Activated T-helper 17 cell treated with anti-CD3 and anti-CD28 coated beads, Interleukin-2, amount 50 U/mL, for 72 hours (primary cell): ENCODE results near the gene CHEK1. TPM values are rescaled to one million over a fixed set of nuclear protein-coding genes. Genes with fewer than 3 reads are reported as not detected.

Experiments used
- ATAC-seq: fragments of 150-1000 bp; cut with Tn5 transposase; replicated peaks from 2 replicates; pipeline ENCODE4 v1.10.0; 2021; ENCODE audit warnings: mild to moderate bottlenecking, moderate library complexity
- H3K27ac Mint-ChIP-seq: one replicate; pipeline ENCODE4 v1.8.0; 2022; ENCODE audit warnings: mixed read lengths
- H3K27me3 Mint-ChIP-seq: one replicate; pipeline ENCODE4 v1.8.0; 2022; ENCODE audit warnings: mixed read lengths
- H3K36me3 Mint-ChIP-seq: one replicate; pipeline ENCODE4 v1.8.0; 2022; ENCODE audit warnings: low read depth, mild to moderate bottlenecking, mixed read lengths
- H3K4me1 Mint-ChIP-seq: one replicate; pipeline ENCODE4 v1.8.0; 2022; ENCODE audit warnings: mixed read lengths
- H3K4me3 Mint-ChIP-seq: one replicate; pipeline ENCODE4 v1.8.0; 2022; ENCODE audit warnings: mild to moderate bottlenecking, mixed read lengths
- H3K9me3 Mint-ChIP-seq: one replicate; pipeline ENCODE4 v1.8.0; 2022; ENCODE audit warnings: mixed read lengths
- total RNA-seq, 2 donors: library from RNA; stranded (reverse); gene quantifications; one replicate each; pipeline ENCODE4 v1.2.3, GENCODE V29; 2022

Gene CHEK1
- total RNA-seq, 2 donors from 2014 or later, result 96.0 to 147 TPM

DNA sequence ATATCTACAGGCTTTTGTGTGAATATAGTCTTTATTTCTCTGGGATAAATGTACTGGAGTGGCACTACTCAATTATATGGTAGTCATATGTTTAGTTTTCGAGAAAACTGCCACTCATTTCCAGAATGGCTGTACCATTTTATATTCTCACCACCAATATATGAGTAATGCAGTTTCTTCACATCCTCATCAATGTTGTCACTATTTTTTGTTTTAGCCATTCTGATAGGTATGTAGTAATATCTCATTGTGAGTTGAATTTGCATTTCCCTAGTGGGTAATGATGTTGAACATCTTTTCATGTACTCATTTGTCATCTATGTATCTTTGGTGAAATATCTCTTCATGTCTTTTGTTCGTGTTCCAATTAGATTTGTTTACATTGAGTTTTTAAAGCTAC lies 37.7 kb downstream of the CHEK1 start:
- H3K4me3 Mint-ChIP-seq, result no peak overlapping the region
- peaks cover 81% of the 10 kb centered on the region for H3K36me3 Mint-ChIP-seq
- H3K27me3 Mint-ChIP-seq, result no peaks in the 10 kb centered on the region
- peaks cover 17% of the 10 kb centered on the region for H3K4me1 Mint-ChIP-seq
- no peak overlapping the region for H3K27ac Mint-ChIP-seq
- H3K9me3 Mint-ChIP-seq, result peaks cover 12% of the 10 kb centered on the region
- peak; percentile 85 for ATAC-seq

DNA sequence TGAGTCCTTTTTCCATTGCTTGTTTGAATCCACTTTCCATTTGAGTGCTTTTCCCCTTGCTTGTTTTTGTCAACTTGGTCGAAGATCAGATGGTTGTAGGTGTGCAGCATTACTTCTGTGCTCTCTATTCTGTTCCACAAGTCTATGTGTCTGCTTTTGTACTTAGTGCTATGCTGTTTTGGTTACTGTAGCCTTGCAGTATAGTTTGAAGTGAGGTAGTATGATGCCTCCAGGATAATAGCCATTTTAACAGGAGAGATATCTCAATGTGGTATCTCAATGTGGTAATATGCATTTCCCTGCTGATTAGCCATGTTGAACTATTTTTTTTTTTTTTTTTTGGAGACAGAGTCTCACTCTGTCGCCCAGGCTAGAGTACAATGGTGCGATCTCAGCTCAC lies 38.9 kb downstream of the CHEK1 start:
- peaks cover 12% of the 10 kb centered on the region for H3K9me3 Mint-ChIP-seq
- H3K4me3 Mint-ChIP-seq, result no peak overlapping the region
- no peaks in the 10 kb centered on the region for H3K27me3 Mint-ChIP-seq
- peaks cover 17% of the 10 kb centered on the region for H3K4me1 Mint-ChIP-seq
- peaks cover 79% of the 10 kb centered on the region for H3K36me3 Mint-ChIP-seq
- ATAC-seq, result peak; percentile 34
- no peak overlapping the region for H3K27ac Mint-ChIP-seq

DNA sequence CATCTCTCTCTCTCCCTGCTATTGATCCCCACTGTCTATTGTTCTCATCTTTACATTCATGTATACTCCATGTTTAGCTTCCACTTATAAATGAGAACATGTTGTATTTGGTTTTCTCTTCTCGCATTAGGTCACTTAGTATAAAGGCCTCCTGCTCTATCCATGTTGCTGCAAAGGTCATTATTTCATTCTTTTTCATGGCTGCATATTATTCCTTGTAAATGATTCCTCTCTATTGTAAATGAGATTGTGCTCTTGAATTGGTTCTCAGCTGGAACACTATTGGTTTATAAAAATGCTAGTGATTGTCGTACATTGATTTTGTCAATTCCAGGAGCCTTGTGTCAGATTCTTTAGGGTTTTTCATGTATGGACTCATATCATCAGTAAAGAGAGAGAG lies 42.2 kb downstream of the CHEK1 start:
- H3K9me3 Mint-ChIP-seq, result peaks cover 12% of the 10 kb centered on the region
- peaks cover 17% of the 10 kb centered on the region for H3K4me1 Mint-ChIP-seq
- ATAC-seq, result no peak
- H3K4me3 Mint-ChIP-seq, result no peak overlapping the region
- no peaks in the 10 kb centered on the region for H3K27me3 Mint-ChIP-seq
- H3K27ac Mint-ChIP-seq, result no peak overlapping the region
- H3K36me3 Mint-ChIP-seq, result peaks cover 80% of the 10 kb centered on the region

DNA sequence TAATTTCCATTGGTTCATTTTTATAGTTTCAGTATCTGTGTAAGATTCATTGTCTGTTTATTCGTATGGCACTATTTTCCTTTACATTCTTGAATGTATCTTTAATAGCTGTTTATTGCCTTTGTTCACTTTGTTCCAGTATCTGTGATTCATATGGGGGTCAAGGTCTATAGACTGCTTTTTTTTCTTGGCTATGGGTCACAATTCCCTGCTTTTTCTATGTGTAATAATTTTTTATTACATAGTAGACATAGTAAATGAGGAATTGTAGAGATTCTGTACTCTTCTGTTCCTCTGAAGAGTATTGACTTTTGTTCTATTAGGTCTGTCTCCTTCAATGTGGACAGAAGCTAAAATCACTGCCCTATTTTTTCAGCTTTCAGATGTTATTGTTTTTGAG lies 45.2 kb downstream of the CHEK1 start:
- H3K36me3 Mint-ChIP-seq, result peaks cover 61% of the 10 kb centered on the region
- H3K27ac Mint-ChIP-seq, result no peak overlapping the region
- no peak for ATAC-seq

DNA sequence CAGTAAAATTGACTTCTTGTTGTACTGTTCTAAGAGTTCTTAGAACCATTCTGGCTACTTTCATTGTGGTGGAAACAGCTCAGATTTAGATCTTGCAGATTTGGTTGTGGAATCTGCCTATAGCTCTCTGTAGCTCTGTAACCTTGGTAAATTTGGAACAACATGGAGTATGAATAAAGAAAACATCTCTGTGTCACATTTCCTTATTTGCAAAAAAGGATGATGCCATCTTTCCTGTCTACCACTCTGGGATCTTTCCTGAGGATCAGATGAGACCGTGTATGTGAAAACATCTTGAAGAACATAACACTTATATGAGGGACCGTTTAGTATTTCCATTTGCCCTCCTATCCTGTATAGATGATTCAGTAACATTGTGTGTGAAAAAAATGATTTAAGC lies 46.6 kb downstream of the CHEK1 start:
- H3K4me3 Mint-ChIP-seq, result no peak overlapping the region
- no peak for ATAC-seq
- peaks cover 4% of the 10 kb centered on the region for H3K9me3 Mint-ChIP-seq
- H3K27me3 Mint-ChIP-seq, result no peaks in the 10 kb centered on the region
- H3K36me3 Mint-ChIP-seq, result peaks cover 55% of the 10 kb centered on the region
- no peak overlapping the region for H3K27ac Mint-ChIP-seq
- H3K4me1 Mint-ChIP-seq, result peaks cover 4% of the 10 kb centered on the region

More for the DNA sequence above, 45.2 kb downstream of the CHEK1 start:
- peaks cover 10% of the 10 kb centered on the region for H3K9me3 Mint-ChIP-seq
- H3K27me3 Mint-ChIP-seq, result no peaks in the 10 kb centered on the region
- H3K4me3 Mint-ChIP-seq, result no peak overlapping the region
- peaks cover 4% of the 10 kb centered on the region for H3K4me1 Mint-ChIP-seq

DNA sequence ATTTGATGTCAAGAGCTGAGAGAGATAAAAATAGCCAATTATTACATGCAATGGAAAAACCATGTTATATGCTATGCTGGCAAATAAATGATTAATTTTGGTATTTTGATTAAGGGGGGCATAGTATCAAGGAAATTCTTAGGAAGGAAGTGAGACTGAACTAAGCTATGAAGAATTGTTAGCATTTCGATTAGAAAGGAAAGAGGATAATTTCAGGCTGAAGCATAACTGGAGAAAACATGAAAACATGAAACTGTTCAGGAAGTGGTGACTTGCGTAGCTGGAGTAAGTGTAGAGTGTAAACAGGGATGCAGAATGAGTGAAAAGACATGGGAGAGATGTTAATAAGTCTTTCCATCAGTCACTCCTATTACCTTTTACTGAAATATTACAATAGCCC lies 49.2 kb downstream of the CHEK1 start:
- Mint-ChIP-seq H3K4me3 (no peak overlapping the region), H3K36me3 (peaks cover 57% of the 10 kb centered on the region), H3K4me1 (no peaks in the 10 kb centered on the region), H3K9me3 (no peaks in the 10 kb centered on the region), H3K27ac (no peak overlapping the region), H3K27me3 (no peaks in the 10 kb centered on the region)
- ATAC-seq, result no peak

DNA sequence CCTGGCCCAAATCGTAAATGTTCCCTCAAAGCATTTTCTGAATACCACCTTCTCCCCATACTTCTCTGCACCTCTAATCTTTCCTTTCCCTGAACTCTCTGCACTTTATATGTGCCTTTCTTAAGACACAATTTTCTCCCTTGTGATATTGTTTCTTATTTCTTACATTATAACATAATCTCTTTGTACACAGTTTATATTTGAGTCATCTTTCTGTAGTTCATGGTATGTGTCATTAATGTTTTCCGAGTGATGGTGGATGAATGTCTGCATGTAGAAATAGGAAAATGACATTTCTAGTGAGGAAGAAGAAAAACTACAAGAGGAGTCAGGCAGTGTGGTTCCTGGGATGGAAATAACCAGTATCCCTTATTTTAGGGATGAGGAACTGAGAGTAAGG lies 50.2 kb downstream of the CHEK1 start:
- peak; percentile 19 for ATAC-seq
- no peaks in the 10 kb centered on the region for H3K4me1 Mint-ChIP-seq

DNA sequence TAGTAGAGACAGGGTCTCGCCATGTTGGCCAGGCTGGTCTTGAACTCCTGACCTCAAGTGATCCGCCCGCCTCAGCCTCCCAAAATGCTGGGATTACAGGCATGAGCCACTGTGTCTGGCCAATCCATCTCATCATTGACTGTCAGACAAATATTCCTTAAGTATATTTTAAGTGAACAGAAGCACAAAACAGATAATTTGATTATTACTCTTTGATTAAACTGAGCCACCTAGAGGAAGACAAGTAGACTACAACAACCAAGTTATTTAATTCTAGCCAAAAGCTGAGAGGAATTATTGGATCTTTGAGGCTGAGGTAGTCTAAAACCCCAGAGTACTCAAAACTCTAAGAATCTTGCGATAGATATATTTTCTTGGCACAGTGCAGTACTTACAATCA lies 54.4 kb downstream of the CHEK1 start:
- Mint-ChIP-seq H3K36me3 (peaks cover 27% of the 10 kb centered on the region), H3K27ac (no peak overlapping the region), H3K9me3 (no peaks in the 10 kb centered on the region), H3K4me1 (peaks cover 3% of the 10 kb centered on the region), H3K27me3 (no peaks in the 10 kb centered on the region), H3K4me3 (no peak overlapping the region)
- no peak for ATAC-seq

More for the DNA sequence above, 50.2 kb downstream of the CHEK1 start:
- Mint-ChIP-seq H3K9me3 (no peaks in the 10 kb centered on the region), H3K27ac (no peak overlapping the region), H3K27me3 (no peaks in the 10 kb centered on the region), H3K36me3 (peaks cover 47% of the 10 kb centered on the region), H3K4me3 (no peak overlapping the region)

DNA sequence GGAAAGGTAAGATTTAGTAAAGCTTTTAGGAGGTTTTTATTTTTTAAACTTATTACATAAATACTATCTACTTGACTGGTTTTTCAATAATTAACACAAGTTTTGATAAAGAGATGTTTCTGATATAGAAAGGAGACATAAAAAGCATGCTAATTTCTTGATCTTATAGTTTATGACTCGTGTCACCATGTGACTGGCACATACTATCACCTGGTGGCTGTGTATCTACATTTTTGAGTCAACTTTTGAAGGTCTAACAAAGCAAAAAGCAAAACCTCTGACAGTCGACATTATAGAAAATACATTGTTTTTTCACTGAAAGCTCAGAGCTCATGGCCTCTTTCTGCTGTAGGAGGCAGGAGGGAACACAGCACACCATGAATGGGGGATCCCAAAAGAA lies 54.9 kb downstream of the CHEK1 start:
- H3K36me3 Mint-ChIP-seq, result peaks cover 27% of the 10 kb centered on the region
- no peak overlapping the region for H3K4me3 Mint-ChIP-seq
- no peaks in the 10 kb centered on the region for H3K9me3 Mint-ChIP-seq
- no peaks in the 10 kb centered on the region for H3K27me3 Mint-ChIP-seq
- ATAC-seq, result no peak
- H3K27ac Mint-ChIP-seq, result no peak overlapping the region
- H3K4me1 Mint-ChIP-seq, result peaks cover 3% of the 10 kb centered on the region

DNA sequence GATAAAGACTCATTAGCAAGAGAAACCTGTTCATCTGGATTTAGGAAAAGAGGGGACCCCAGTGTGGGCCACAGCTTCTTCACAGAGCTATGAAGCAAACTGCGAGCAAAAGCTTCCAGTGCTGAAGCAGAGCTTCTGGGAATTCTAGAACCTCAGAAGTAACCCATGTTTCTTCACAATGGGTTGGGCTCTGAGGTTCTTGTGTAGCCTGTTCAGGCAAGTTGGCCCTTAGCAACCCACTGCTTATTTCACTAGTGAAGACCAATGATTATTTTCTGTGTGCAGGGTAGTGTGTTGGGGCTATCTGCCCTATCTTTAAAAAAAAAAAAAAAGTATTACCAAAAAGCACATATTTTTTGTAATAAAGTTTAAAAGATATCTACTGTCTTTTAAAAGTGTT lies 55.8 kb downstream of the CHEK1 start, which contains the start of gene ACRV1:
ACRV1 (minus strand) TSS at position 101 of the 400 bp plus-strand sequence; CDS start at position 34, 67 bp downstream.
- Mint-ChIP-seq H3K36me3 (peaks cover 27% of the 10 kb centered on the region), H3K4me3 (no peak within 1 kb of the TSS), H3K9me3 (no peaks in the 10 kb centered on the region), H3K27ac (no peak within 1 kb of the TSS), H3K27me3 (no peaks in the 10 kb centered on the region), H3K4me1 (peaks cover 3% of the 10 kb centered on the region)
- ATAC-seq, result no peak

DNA sequence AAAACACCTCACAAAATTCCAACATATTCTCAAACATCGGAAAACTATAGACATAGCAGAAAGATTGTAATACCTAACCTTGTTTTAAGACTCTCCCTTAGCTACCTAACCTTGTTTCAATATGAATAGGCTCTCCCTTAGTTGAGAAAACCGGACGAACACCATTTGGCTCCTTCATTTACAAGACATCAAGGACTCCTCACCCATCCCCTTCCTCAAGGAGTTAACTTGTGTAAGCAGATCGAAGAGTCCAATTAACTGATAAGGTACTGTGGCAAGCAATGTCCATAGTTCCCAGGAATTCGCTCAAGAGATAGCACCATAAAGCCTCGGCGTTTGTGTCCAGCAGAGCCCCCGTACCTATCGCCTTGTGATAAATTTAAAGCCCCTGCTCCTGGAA lies 60.3 kb downstream of the CHEK1 start:
- Mint-ChIP-seq H3K27me3 (no peaks in the 10 kb centered on the region), H3K4me3 (no peak overlapping the region), H3K27ac (no peak overlapping the region), H3K36me3 (no peaks in the 10 kb centered on the region), H3K9me3 (no peaks in the 10 kb centered on the region), H3K4me1 (peaks cover 3% of the 10 kb centered on the region)
- no peak for ATAC-seq

DNA sequence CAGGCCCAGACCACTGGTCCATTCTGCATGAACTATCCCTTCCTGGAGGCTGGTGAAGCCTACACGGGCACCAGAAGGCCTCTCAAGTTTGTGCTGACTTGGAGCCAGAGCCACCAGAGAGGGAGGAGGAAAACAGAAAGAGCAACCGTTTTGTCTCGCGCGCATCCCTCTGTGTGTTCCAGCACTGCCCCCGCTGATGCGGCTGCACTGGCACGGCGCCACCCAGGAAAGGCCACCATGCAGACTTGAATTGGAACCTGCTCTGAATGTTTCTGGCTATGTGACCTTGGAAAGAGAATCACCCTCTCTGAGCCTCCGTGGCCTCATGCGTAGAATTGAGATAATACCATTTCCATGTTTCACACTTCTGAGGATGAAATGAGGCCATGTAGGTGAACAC lies 63.1 kb downstream of the CHEK1 start:
- no peaks in the 10 kb centered on the region for H3K9me3 Mint-ChIP-seq
- no peaks in the 10 kb centered on the region for H3K4me1 Mint-ChIP-seq
- H3K4me3 Mint-ChIP-seq, result no peak overlapping the region
- no peaks in the 10 kb centered on the region for H3K36me3 Mint-ChIP-seq
- H3K27me3 Mint-ChIP-seq, result no peaks in the 10 kb centered on the region
- no peak for ATAC-seq
- no peak overlapping the region for H3K27ac Mint-ChIP-seq

DNA sequence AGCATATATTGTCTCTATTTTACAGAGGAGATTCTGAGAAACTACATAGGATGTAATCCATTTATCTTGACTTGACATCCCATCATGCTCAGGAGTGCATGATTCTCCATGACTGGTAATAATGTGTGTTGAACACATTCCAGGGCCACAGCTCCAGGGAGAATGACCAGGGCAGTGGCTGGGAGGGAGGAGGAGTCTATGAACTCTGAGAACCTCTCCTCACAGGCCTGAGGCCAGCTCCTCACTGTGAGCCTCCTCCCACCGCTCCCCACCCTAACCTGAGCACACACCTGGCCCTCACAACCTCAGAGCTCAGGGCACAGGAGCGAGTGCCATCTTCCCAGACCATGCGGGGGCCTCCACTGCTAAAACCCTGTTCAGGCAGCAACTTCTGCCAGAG lies 63.7 kb downstream of the CHEK1 start:
- no peak for ATAC-seq
- H3K36me3 Mint-ChIP-seq, result no peaks in the 10 kb centered on the region
- no peaks in the 10 kb centered on the region for H3K4me1 Mint-ChIP-seq
- no peaks in the 10 kb centered on the region for H3K27me3 Mint-ChIP-seq
- H3K9me3 Mint-ChIP-seq, result no peaks in the 10 kb centered on the region
- H3K4me3 Mint-ChIP-seq, result no peak overlapping the region
- H3K27ac Mint-ChIP-seq, result no peak overlapping the region

DNA sequence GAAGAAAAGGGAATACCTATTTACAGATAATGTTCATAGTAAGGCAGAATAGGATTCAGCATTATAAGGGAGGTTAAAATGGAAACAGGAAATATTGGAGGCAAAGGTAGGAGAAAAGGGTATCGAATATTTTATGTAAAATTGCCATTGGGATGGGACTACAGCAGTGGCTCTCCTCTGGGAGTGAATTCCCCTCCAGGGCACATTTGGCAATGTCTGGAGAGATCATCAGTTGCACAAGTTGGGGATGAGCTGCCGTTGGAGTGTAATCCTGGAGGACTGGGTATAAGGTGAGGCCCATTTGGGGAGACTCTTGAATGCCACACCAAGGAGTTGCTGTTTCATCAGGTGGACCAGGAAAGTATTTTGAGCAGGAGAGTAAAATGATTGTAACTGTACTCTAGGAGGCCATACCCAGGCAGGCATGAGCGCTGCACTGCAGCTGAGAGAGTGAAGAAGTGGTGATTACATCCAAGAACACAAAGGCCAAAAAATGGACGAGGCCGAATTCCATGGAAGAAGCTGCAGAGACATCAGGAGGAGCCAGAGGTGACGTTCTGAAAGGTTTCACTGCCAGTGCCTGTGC lies 64.4 kb downstream of the CHEK1 start:
- Mint-ChIP-seq H3K9me3 (no peaks in the 10 kb centered on the region), H3K4me1 (no peaks in the 10 kb centered on the region), H3K36me3 (no peaks in the 10 kb centered on the region), H3K27me3 (no peaks in the 10 kb centered on the region), H3K27ac (no peak overlapping the region), H3K4me3 (no peak overlapping the region)
- no peak for ATAC-seq

DNA sequence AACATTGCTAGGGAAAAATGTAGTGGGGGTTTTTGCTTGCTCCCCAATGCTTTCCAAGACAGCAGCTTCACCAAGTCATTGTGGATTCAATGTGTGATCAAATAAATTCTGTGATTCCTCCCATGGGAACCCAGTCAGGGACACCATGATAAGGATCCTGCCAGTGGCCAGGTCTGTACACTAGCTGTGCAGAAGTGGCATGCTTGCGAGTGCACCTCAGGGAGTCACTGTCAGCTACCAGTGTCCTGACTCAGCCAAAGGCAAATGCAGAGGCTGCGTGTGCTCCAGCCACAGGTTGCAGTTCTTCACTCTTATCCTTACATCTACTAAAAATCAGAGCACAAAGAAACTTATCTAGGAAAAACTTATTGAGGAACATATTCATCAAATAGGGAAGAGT lies 65.0 kb downstream of the CHEK1 start:
- H3K4me3 Mint-ChIP-seq, result no peak overlapping the region
- H3K9me3 Mint-ChIP-seq, result no peaks in the 10 kb centered on the region
- no peaks in the 10 kb centered on the region for H3K36me3 Mint-ChIP-seq
- no peaks in the 10 kb centered on the region for H3K4me1 Mint-ChIP-seq
- H3K27me3 Mint-ChIP-seq, result peaks cover 2% of the 10 kb centered on the region
- no peak overlapping the region for H3K27ac Mint-ChIP-seq
- no peak for ATAC-seq

DNA sequence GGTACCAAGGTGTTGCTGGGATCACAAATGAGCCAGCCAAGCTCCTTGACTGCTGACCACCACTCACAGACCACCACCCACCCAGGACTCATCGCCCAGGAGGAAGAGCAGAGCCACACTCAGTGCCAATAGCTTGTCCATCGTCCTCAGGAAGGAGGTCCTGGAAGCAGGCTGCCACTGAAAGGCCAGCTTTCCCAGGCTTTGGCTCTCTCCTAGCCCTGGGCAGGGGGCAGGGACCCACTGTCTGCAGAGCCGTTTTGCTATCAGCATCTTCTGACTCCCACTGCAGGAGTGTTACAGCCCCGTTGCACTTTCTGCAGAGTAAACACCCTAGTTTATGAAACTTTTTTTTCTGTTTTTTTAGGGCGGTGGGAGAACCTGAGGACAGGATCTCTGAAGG lies 67.9 kb downstream of the CHEK1 start:
- Mint-ChIP-seq H3K4me1 (no peaks in the 10 kb centered on the region), H3K36me3 (no peaks in the 10 kb centered on the region), H3K9me3 (no peaks in the 10 kb centered on the region), H3K27ac (no peak overlapping the region), H3K4me3 (no peak overlapping the region), H3K27me3 (peaks cover 3% of the 10 kb centered on the region)
- ATAC-seq, result no peak
